ENCODE data around the gene ACO2.
"Not testable (repeated sequence)": the region's sequence is repeated elsewhere in the genome, so short reads cannot be mapped to it uniquely, and the experiment has no call there.

The ACO2 gene

DNA sequence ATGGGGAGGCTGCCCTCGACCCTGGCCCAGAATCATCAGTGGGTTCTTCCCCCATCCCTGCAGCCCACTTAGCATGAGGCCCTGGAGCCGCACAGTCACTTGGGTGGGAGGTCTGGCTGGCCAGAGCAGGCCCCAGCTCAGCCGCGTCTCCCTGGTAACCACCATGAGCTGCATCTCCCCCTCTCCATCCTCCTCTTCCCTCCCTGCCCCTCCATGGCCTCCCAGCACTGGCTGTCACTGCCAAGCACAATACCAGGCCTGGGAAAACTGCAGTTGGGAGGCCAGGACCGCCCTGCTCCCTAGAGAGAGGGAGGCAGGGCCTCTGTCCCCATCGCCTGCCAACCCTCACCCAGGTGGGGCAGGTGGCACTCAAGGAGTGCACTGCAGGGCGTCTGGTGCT lies 99.9 kb downstream of the ACO2 start:
- DNase-seq (ENCODE audit: low read depth, low spot score) = no peak

DNA sequence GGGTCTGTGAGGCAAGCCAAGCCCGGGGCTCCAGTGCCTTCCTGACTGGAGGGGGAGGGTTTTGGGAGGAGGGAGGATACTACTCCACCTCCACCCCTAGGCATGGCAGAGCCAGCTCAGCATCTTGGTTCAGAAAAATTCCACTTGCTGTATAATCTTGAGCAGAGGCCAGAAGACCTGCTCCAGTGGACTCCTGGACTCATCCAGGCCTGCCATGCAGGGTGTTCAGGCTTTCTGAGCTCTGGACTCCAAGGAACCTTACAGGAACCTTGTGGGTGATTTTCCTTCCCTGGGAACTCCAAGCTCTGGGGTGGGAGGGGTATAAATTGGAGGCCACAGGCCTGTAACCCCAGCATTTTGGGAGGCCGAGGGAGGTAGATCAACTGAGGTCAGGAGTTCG lies 101.3 kb downstream of the ACO2 start:
- no peak for DNase-seq (ENCODE audit: low read depth, low spot score)

DNA sequence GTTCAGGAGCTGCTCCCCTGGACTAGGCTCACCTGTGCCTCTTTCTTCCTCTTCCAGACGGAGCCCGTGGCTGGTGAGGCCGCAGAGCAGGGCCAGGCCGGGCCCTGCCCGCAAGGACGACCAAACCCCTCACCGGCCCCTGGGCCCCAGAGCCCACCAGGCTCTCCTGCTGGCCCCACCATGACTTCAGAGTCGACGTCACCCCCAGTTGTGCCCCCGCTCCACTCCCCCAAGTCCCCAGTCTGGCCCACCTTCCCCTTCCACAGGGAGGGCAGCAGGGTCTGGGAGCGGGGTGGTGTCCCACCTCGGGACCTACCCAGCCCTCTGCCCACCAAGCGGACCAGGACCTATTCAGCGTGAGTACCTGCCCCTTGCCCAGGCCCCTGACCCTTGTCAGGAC lies 102.9 kb downstream of the ACO2 start:
- no peak for DNase-seq (ENCODE audit: low read depth, low spot score)

DNA sequence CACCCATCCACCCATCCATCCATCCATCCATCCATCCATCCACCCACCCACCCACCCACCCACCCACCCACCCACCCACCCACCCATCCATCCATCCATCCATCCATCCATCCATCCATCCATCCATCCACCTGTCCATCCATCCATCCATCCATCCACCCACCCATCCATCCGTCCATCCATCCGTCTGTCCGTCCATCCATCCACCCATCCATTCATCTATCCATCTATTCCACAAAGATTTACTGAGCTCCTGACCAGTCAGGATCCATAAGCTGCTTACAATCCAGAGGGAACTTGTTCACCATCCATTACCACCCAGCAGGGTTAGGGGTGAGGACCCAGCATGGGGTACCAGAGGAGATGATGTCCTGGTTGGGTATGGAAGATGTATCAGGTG lies 103.4 kb downstream of the ACO2 start:
- not testable (repeated sequence) for DNase-seq (ENCODE audit: low read depth, low spot score)

DNA sequence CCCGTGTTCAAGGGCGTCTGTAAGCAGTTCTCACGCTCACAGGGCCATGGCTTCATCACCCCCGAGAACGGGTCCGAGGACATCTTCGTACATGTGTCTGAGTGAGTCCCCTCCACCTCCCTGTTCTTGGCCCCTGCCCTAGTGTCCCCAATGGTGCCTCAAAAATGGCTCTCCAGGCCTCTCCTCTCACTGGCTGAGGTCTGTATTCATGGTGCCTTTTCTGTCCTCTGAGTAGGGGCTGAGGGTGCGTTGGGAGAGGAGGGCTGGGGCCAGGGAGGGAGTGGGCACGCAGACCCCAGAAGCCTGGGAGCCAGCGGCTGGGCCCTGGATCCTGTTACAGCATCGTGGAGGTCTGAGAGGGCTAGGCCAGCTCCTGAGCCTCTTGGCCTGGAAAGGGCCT lies 104.8 kb downstream of the ACO2 start:
- no peak for DNase-seq (ENCODE audit: low read depth, low spot score)

DNA sequence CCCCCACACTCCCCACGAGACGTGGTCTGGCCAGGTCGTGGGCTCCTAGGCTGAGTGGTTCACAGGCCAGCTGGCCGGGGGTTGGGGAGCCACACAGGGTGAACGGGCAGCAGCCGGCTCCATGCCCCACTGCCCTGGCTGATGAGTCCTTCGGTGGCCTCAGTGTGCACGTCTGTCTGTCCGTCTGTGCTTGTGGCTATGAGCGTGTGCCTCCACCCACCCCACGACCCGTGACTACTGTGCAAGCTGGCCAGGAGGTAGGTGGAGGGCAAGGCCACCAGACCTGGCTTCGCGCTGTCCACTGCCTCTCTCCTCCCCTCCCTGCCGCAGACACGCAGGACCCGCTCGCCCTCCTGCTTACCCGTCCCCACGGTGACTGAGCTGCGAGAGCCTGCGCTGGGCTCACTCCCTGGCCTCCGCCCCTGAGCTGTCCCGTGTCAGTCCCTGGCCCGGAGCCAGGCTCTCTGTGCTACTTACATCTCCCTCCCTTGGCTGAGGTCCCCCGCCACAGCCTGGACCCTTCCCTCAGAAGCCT lies 106.0 kb downstream of the ACO2 start:
- no peak for DNase-seq (ENCODE audit: low read depth, low spot score)

DNA sequence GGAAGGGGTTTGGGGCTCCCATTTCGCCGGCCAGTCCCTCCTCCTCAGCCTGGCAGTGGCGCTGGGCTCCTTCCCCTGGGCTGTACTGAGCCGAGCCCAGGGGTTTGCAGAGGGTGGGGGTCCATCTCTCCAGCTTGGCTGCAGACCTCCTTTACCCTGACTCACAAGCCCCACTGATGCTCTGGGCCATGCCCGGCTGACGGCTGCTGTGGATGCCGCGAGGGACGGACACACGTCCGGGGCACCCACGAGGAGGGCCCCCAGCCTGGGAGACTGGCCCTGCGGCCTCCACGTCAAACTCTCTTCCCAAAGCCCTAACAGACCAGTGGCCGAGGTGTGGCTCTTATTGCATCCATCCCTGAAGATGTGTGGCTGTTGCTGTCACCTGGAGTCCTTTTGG lies 106.6 kb downstream of the ACO2 start:
- no peak for DNase-seq (ENCODE audit: low read depth, low spot score)

DNA sequence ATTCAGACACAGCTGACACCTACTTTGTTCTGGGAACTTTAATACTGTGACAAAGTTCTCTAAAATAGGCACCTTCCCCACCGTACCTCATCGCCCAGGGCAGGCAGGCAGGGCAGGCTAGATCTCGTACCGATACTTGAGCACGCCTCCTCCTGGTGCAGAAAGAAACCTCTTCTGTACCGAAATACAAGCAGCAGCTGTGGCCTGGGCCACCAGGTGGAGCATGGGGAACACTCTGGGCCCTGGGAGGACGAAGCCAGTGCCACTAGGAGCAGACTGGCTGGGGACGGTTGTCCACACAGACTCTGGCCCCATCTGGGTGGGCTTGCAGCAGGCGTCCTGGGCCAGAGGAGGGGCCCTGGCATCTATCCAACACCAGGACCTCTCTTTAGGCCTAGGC lies 108.0 kb downstream of the ACO2 start:
- DNase-seq (ENCODE audit: low read depth, low spot score) = peak; percentile 70

DNA sequence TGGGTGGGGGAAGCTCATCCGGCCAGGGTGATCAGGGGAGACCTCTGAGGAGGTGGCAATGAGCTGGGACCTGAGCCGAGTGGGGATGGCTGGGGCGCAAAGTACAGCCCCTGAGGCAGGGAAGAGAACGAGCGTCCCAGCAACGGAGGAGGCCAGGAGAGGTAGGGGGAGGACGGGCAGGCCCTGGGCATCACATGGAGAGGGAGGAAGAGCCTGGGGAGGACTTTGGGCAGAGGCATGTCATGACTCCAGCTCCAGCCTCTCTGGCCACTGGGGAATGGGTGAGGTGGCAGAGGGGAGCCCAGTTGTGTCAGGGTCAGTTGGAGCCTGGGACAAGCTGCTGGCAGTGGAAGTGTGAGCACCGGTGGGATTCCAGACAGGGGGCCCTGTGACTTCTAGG lies 109.2 kb downstream of the ACO2 start:
- DNase-seq (ENCODE audit: low read depth, low spot score) = no peak

Measured in iPS DF 19.7 (cell line).